ENCODE results near the gene GPR158.

The GPR158 gene

GRCh38 chr10:25338271-25338670, 163.5 kb downstream of the GPR158 start:
- no peak for DNase-seq (ENCODE audit: low spot score)
- H2BK12ac ChIP-seq (ENCODE audit: low read length): no peak overlapping the region
- H3K9me3 ChIP-seq (replicated peaks in 1 of 2; ENCODE audit: control insufficient read depth in 2 of 2, insufficient read depth in 1 of 2, low read depth in 1 of 2, low read length in 2 of 2): no peaks in the 10 kb centered on the region
- H2AK5ac ChIP-seq (ENCODE audit: low read depth, low read length): no peak overlapping the region
- no peaks in the 10 kb centered on the region for H3K36me3 ChIP-seq (replicated peaks in 1 of 2; ENCODE audit: control insufficient read depth in 2 of 2, insufficient read depth in 2 of 2, low read length in 2 of 2)
- no peaks in the 10 kb centered on the region for H3K27me3 ChIP-seq (ENCODE audit: control insufficient read depth in 3 of 3, insufficient read depth in 3 of 3, low read depth in 1 of 3, low read length in 3 of 3)
- no peak overlapping the region for H3K18ac ChIP-seq (ENCODE audit: low read length)
- no peak overlapping the region for H3K4me3 ChIP-seq (ENCODE audit: low read length in 2 of 2)
- H3K23ac ChIP-seq (ENCODE audit: low read depth, low read length, poor library complexity): no peak overlapping the region
- H2AFZ ChIP-seq (ENCODE audit: low read length): no peak overlapping the region
- H3K79me1 ChIP-seq (ENCODE audit: low read depth, low read length): no peaks in the 10 kb centered on the region
- H3K14ac ChIP-seq (ENCODE audit: low read length): no peak overlapping the region
- H3K27ac ChIP-seq (replicated peaks; ENCODE audit: low read length): no peak overlapping the region
- H3K9ac ChIP-seq (ENCODE audit: low read depth, low read length, poor library complexity): no peak overlapping the region
- no peak overlapping the region for H4K8ac ChIP-seq (ENCODE audit: low read depth, low read length)
- no peak overlapping the region for H2BK5ac ChIP-seq (ENCODE audit: low read length)
- no peak overlapping the region for H3K4me2 ChIP-seq (ENCODE audit: insufficient read depth, low read length, poor library complexity, severe bottlenecking)
- no peak overlapping the region for H3K4ac ChIP-seq (ENCODE audit: low read length)
- H4K91ac ChIP-seq (ENCODE audit: low read depth, low read length, poor library complexity): no peak overlapping the region
- no peak overlapping the region for H2BK120ac ChIP-seq (ENCODE audit: low read depth, low read length)
- no peak overlapping the region for H2BK15ac ChIP-seq (ENCODE audit: low read length)
- H3K4me1 ChIP-seq (ENCODE audit: control insufficient read depth in 2 of 2, insufficient read depth in 1 of 2, low read depth in 1 of 2, low read length in 2 of 2): no peaks in the 10 kb centered on the region
- 100% methylated on average over 10 of the region's 12 CpGs; no CpG with 5 or more reads in 1 of the 2 donors for WGBS, 2 donors (ENCODE audit: extremely low coverage in 2 of 2, insufficient read length in 2 of 2, insufficient replicate concordance in 1 of 2)

DNA sequence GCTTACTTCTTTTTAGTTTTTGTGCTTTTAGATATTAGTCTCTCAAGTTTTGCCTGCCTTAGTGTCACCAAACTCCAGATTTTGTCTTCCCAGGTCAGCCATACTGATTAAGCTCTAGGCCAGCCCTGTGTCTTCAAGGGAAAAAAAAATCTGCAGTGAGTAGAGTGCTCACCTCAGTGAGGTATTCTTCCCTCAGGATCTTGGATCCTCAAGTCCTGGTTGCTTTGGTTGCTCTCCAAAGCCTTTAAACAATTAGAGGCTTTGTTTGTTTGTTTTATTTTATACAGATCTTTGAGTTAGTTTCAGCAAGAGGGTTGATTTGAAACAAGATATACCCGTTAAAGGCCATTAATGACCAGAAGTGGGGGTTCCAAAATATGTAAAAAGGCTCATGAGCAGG, 165.2 kb downstream of the GPR158 start:
- Histone ChIP-seq H3K27ac (replicated peaks; ENCODE audit: low read length) (no peak overlapping the region), H3K4me3 (ENCODE audit: low read length in 2 of 2) (no peak overlapping the region), H3K27me3 (ENCODE audit: control insufficient read depth in 3 of 3, insufficient read depth in 3 of 3, low read depth in 1 of 3, low read length in 3 of 3) (no peaks in the 10 kb centered on the region), H3K4me1 (ENCODE audit: control insufficient read depth in 2 of 2, insufficient read depth in 1 of 2, low read depth in 1 of 2, low read length in 2 of 2) (no peaks in the 10 kb centered on the region), H3K23ac (ENCODE audit: low read depth, low read length, poor library complexity) (no peak overlapping the region), H4K91ac (ENCODE audit: low read depth, low read length, poor library complexity) (no peak overlapping the region), H2BK15ac (ENCODE audit: low read length) (no peak overlapping the region), H2BK12ac (ENCODE audit: low read length) (no peak overlapping the region), H2AFZ (ENCODE audit: low read length) (no peak overlapping the region), H3K4me2 (ENCODE audit: insufficient read depth, low read length, poor library complexity, severe bottlenecking) (no peak overlapping the region), H3K9me3 (replicated peaks in 1 of 2; ENCODE audit: control insufficient read depth in 2 of 2, insufficient read depth in 1 of 2, low read depth in 1 of 2, low read length in 2 of 2) (no peaks in the 10 kb centered on the region), H3K36me3 (replicated peaks in 1 of 2; ENCODE audit: control insufficient read depth in 2 of 2, insufficient read depth in 2 of 2, low read length in 2 of 2) (no peaks in the 10 kb centered on the region), H3K79me1 (ENCODE audit: low read depth, low read length) (no peaks in the 10 kb centered on the region), H3K18ac (ENCODE audit: low read length) (no peak overlapping the region), H3K14ac (ENCODE audit: low read length) (no peak overlapping the region), H2AK5ac (ENCODE audit: low read depth, low read length) (no peak overlapping the region), H3K9ac (ENCODE audit: low read depth, low read length, poor library complexity) (no peak overlapping the region), H2BK120ac (ENCODE audit: low read depth, low read length) (no peak overlapping the region), H4K8ac (ENCODE audit: low read depth, low read length) (no peak overlapping the region), H3K4ac (ENCODE audit: low read length) (no peak overlapping the region), H2BK5ac (ENCODE audit: low read length) (no peak overlapping the region)
- WGBS, 2 donors (ENCODE audit: extremely low coverage in 2 of 2, insufficient read length in 2 of 2, insufficient replicate concordance in 1 of 2): no CpG with 5 or more reads among the region's 1 CpG
- no peak for DNase-seq (ENCODE audit: low spot score)

DNA sequence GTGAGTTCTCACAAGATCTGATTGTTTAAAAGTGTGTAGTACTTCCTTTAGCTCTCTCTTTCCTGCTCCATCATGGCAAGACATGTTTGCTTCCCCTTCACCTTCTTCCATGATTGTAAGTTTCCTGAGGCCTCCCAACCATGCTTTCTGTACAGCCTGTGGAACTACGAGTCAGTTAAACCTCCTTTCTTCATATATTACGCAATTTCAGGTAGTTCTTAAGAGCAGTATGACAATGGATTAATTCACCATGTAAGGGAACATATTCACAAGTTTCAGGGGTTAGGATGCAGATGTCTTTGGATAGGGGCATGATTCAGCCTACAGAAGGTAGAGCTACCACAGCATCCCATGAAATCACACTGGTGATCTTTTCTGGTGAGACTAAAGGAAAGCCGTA, 174.7 kb downstream of the GPR158 start:
- no peak overlapping the region for H3K4me3 ChIP-seq (ENCODE audit: low read length in 2 of 2)
- no peak overlapping the region for H2BK5ac ChIP-seq (ENCODE audit: low read length)
- H2AFZ ChIP-seq (ENCODE audit: low read length): no peak overlapping the region
- no peak overlapping the region for H3K18ac ChIP-seq (ENCODE audit: low read length)
- H4K91ac ChIP-seq (ENCODE audit: low read depth, low read length, poor library complexity): no peak overlapping the region
- no peak overlapping the region for H3K14ac ChIP-seq (ENCODE audit: low read length)
- DNase-seq (ENCODE audit: low spot score): no peak
- no peak overlapping the region for H2BK12ac ChIP-seq (ENCODE audit: low read length)
- H2BK120ac ChIP-seq (ENCODE audit: low read depth, low read length): no peak overlapping the region
- H3K9me3 ChIP-seq (replicated peaks in 1 of 2; ENCODE audit: control insufficient read depth in 2 of 2, insufficient read depth in 1 of 2, low read depth in 1 of 2, low read length in 2 of 2): no peaks in the 10 kb centered on the region
- no CpG with 5 or more reads among the region's 3 CpGs for WGBS, 2 donors (ENCODE audit: extremely low coverage in 2 of 2, insufficient read length in 2 of 2, insufficient replicate concordance in 1 of 2)
- H3K79me1 ChIP-seq (ENCODE audit: low read depth, low read length): no peaks in the 10 kb centered on the region
- H4K8ac ChIP-seq (ENCODE audit: low read depth, low read length): no peak overlapping the region
- no peaks in the 10 kb centered on the region for H3K36me3 ChIP-seq (replicated peaks in 1 of 2; ENCODE audit: control insufficient read depth in 2 of 2, insufficient read depth in 2 of 2, low read length in 2 of 2)
- H2BK15ac ChIP-seq (ENCODE audit: low read length): no peak overlapping the region
- H3K23ac ChIP-seq (ENCODE audit: low read depth, low read length, poor library complexity): no peak overlapping the region
- H2AK5ac ChIP-seq (ENCODE audit: low read depth, low read length): no peak overlapping the region
- H3K27ac ChIP-seq (replicated peaks; ENCODE audit: low read length): no peak overlapping the region
- no peaks in the 10 kb centered on the region for H3K27me3 ChIP-seq (ENCODE audit: control insufficient read depth in 3 of 3, insufficient read depth in 3 of 3, low read depth in 1 of 3, low read length in 3 of 3)
- no peak overlapping the region for H3K9ac ChIP-seq (ENCODE audit: low read depth, low read length, poor library complexity)
- H3K4ac ChIP-seq (ENCODE audit: low read length): no peak overlapping the region
- peaks cover 0 to 4% of the 10 kb centered on the region in 2 donors for H3K4me1 ChIP-seq (ENCODE audit: control insufficient read depth in 2 of 2, insufficient read depth in 1 of 2, low read depth in 1 of 2, low read length in 2 of 2)
- H3K4me2 ChIP-seq (ENCODE audit: insufficient read depth, low read length, poor library complexity, severe bottlenecking): no peak overlapping the region

DNA sequence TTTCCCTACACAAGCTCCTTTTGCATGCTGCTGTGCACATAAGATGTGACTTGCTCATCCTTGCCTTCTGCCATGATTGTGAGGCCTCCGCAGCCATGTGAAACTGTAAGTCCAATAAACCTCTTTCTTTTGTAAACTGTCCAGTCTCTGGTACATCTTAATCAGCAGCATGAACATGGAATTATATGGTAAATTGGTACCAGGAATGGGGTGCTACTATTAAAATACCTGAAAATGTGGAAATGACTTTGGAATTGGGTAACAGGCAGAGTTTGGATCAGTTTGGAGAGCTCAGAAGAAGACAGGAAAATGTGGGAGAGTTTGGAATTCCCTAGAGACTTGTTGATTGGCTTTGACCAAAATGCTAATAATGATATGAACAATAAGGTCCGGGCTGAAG, 181.8 kb downstream of the GPR158 start:
- H3K27me3 ChIP-seq (ENCODE audit: control insufficient read depth in 3 of 3, insufficient read depth in 3 of 3, low read depth in 1 of 3, low read length in 3 of 3): no peaks in the 10 kb centered on the region
- no peak overlapping the region for H3K9ac ChIP-seq (ENCODE audit: low read depth, low read length, poor library complexity)
- WGBS, 2 donors (ENCODE audit: extremely low coverage in 2 of 2, insufficient read length in 2 of 2, insufficient replicate concordance in 1 of 2): no CpG with 5 or more reads among the region's 2 CpGs

More for the DNA sequence above, 181.8 kb downstream of the GPR158 start:
- Histone ChIP-seq H3K9me3 (replicated peaks in 1 of 2; ENCODE audit: control insufficient read depth in 2 of 2, insufficient read depth in 1 of 2, low read depth in 1 of 2, low read length in 2 of 2) (peaks cover 7 to 9% of the 10 kb centered on the region in 2 donors), H2BK5ac (ENCODE audit: low read length) (no peak overlapping the region), H2BK12ac (ENCODE audit: low read length) (no peak overlapping the region), H3K18ac (ENCODE audit: low read length) (no peak overlapping the region), H3K4me3 (ENCODE audit: low read length in 2 of 2) (no peak overlapping the region), H3K36me3 (replicated peaks in 1 of 2; ENCODE audit: control insufficient read depth in 2 of 2, insufficient read depth in 2 of 2, low read length in 2 of 2) (no peaks in the 10 kb centered on the region), H2AFZ (ENCODE audit: low read length) (no peak overlapping the region), H3K23ac (ENCODE audit: low read depth, low read length, poor library complexity) (no peak overlapping the region), H2BK120ac (ENCODE audit: low read depth, low read length) (no peak overlapping the region), H3K4me2 (ENCODE audit: insufficient read depth, low read length, poor library complexity, severe bottlenecking) (no peak overlapping the region), H3K14ac (ENCODE audit: low read length) (no peak overlapping the region), H3K4me1 (ENCODE audit: control insufficient read depth in 2 of 2, insufficient read depth in 1 of 2, low read depth in 1 of 2, low read length in 2 of 2) (no peaks in the 10 kb centered on the region), H3K4ac (ENCODE audit: low read length) (no peak overlapping the region), H2BK15ac (ENCODE audit: low read length) (no peak overlapping the region), H2AK5ac (ENCODE audit: low read depth, low read length) (no peak overlapping the region), H3K79me1 (ENCODE audit: low read depth, low read length) (no peaks in the 10 kb centered on the region), H4K8ac (ENCODE audit: low read depth, low read length) (no peak overlapping the region), H4K91ac (ENCODE audit: low read depth, low read length, poor library complexity) (no peak overlapping the region), H3K27ac (replicated peaks; ENCODE audit: low read length) (no peak overlapping the region)
- DNase-seq (ENCODE audit: low spot score): no peak
